NCI-H2196 (cell line): Measurements from ENCODE around the gene MPP3.
"Not testable (repeated sequence)": the region's sequence is repeated elsewhere in the genome, so short reads cannot be mapped to it uniquely, and the experiment has no call there.

Experiments used
- DNase-seq: peaks from one replicate; lab custom pipeline; 2025; ENCODE audit not compliant: unreplicated experiment; lab: John Stamatoyannopoulos, UW

MPP3 gene, protein sequence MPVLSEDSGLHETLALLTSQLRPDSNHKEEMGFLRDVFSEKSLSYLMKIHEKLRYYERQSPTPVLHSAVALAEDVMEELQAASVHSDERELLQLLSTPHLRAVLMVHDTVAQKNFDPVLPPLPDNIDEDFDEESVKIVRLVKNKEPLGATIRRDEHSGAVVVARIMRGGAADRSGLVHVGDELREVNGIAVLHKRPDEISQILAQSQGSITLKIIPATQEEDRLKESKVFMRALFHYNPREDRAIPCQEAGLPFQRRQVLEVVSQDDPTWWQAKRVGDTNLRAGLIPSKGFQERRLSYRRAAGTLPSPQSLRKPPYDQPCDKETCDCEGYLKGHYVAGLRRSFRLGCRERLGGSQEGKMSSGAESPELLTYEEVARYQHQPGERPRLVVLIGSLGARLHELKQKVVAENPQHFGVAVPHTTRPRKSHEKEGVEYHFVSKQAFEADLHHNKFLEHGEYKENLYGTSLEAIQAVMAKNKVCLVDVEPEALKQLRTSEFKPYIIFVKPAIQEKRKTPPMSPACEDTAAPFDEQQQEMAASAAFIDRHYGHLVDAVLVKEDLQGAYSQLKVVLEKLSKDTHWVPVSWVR

DNA sequence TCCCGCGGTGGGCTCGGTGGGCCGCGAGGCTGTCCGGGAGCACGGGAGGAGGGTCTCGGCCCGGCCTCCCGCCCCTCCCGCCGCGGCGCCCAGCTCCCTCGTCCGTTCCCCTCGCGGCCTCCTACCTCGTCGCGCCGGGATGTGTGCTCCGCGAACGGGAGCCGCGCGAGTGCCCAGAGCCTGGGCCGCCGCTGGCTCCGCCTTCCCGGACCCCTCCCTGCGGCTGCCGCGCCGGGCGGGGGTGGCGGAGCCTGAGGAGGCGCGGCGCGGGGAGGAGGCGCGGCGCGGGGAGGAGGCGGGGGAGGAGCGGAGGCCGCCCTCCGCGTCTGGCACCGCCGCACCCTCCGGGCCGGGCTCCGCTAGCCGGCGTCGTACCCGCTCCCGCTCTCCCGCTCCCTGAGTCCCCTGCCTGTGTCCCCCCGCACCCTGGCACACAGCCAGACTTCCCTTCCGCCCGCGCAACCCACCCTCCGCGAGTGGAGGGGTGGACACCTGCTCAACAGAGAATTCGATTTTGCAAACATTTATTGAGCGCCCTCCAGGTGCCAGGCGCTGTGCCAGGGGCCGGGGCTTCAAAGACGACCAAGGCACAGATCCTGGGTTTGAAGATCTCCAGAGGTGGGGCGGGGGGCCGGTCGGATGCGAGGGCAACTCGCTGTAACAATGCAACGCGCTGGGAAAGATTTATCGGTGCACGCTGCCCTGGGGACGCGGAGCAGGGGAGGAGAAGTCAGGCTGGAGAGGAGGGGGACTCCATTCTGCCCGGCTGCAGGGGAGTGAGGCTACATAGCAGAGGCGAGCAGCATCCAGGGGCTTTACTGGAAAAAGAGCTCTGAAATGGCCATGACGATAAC is at the start of gene MPP3:
MPP3 (minus strand) TSS at position 171 of the 854 bp plus-strand sequence. CDS start 1,240 bp downstream, outside the sequence.
- DNase-seq, result peak; percentile 92

DNA sequence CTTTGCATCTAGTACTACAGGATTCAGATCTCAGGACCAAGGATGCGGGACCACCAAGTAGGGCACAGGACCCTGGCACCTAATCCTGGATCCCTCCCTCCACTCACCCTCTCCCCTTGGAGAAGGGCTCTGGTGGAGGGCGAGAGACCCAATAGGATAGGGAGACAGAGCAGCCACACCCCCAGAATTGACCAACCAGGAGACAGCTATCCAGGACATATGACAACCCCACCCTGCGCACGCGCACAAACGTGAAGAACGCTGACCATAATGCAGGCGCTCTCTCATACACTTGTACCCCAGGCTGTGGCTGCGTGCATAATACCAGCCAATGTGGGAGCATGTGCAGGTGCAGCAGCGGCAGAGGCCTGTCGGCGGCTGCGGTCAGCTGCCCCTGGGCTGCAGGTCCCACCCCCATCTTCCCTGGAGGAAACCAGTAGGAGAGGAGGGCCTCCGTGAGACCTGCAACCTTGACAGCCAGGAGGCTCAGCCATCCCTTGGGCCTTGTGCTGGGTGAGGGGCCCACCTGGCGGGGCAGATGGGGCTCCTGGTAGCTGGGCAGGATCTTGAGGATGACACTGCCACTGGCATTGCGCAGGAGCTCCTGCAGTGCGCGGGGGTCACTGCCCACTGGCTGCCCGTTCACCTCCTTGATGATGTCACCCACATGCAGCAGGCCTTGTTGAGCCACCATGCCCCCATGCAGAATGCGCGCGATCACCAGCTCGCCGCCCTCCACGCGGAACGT is 49.0 kb upstream of the MPP3 start:
- DNase-seq, result no peak

DNA sequence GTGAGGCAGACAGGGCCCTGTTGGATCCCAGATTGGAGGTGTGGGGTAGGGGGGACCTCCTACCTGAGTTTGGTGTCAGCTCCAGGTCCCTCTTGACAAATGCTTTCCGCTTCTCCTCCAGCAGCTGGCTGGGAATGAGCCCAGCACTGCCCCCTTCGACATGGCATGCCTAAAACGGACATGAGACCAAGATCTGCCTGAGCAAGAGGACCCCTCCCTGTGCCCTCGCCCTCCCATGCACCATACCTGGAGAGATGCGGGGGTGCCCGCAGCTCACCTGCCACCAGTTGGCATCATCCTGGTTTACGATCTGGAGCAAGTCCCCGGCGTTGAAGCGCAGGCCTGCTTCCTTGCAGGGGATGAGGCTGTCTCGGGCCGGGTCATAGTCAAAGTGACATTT is 48.2 kb upstream of the MPP3 start:
- no peak for DNase-seq

DNA sequence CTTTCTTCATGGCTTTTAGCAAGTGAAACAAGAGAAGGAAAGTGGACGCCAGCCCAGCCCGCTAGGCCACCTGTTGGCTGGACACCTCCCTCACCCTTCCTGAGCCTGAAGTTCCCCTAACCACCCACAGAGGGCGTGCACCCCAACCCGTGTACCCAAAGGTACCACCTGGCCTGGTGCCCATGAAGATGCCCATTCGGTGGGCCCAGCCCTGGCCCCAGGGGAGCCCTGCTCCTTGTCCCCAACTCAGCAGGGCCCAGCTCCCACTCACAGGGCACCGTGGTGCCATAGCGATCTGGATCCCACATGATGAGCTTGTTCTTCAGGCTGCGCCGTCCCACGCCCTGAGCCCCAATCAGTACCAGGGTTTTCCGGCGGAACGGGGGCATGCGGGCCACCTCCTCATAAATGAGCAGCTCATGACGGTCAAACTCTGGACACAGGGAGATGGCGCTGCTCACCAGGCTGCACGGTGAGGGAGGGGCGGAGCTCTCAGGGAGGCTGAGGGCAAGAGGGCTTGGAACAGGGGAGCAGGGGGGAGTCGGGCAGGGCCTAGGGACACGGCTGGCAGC is 47.6 kb upstream of the MPP3 start:
- peak; percentile 75 for DNase-seq

DNA sequence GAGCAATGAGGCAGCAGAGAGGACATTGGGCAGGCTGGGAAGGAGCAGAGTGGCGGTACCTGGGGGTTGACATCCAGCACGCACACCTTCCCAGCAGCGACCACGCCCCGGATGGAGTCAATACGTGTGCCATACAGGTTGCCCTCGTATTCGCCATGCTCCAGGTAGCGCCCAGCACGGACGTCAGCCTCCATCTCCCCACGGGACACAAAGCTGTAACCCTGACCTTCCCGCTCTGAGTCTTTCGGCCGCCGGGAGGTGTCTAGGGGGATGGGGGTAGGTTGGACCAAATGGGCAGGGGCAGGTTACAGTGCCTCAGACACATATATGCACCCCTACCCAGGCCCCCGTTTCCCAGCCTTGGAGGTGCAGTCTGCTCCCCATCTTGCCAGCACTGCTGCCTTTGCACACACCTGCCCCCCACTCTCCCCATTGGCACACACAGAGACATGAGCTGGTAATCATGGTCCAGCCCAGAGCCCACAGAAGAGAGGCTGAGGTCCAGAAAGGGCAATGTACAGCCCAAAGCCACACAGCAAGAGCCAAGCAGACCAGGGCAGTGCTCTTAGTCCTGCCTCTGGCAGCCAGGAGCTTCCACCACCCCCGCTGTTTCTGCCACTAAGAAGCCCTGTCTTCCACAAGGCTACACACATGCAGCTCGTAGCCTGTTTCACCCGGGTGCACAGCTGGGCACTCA is 46.9 kb upstream of the MPP3 start:
- no peak for DNase-seq

DNA sequence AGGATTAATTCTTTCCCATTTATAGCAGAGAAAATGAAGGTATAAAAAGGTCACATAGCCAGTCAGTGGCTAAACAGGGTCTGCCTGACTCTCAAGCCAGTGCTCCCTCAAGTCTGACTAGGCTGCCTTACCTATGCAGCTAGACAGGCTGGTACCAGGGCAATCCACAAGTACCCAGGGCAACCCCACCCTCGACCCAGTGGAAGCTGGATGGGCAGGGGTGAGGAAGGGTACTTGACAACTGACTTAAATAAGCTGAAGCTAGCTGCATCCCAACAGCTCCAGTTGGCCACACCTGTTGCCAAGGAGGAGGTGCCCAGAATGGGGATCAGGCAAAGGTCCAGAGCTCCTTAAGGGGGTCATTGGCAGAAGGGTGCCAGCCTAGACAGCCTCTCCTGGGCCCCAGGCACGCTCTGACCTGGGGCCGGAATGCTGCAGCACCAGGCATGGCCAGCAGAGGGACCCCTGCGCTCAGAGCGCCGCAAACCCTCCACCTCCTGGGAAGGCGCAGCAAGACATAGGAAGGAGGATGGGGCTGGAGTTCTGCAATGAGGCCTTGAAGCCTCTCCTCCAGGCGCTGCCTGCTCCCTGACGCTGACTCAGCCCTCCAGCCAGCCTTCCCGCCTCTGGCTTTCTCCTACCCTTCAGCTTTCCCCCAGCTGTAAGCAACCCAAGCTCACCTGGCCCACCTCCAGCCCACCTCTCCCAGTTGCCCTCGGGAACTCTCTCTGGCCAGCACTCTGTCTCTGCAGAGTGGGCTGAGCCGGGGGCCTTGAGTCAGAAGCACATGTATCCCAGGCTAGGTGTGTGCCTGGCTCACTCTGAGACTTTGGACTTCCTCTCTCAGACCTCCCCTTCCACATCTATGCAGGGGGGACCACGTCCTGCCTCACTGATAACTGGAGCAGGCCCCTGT is 45.6 kb upstream of the MPP3 start:
- peak; percentile 75 for DNase-seq

DNA sequence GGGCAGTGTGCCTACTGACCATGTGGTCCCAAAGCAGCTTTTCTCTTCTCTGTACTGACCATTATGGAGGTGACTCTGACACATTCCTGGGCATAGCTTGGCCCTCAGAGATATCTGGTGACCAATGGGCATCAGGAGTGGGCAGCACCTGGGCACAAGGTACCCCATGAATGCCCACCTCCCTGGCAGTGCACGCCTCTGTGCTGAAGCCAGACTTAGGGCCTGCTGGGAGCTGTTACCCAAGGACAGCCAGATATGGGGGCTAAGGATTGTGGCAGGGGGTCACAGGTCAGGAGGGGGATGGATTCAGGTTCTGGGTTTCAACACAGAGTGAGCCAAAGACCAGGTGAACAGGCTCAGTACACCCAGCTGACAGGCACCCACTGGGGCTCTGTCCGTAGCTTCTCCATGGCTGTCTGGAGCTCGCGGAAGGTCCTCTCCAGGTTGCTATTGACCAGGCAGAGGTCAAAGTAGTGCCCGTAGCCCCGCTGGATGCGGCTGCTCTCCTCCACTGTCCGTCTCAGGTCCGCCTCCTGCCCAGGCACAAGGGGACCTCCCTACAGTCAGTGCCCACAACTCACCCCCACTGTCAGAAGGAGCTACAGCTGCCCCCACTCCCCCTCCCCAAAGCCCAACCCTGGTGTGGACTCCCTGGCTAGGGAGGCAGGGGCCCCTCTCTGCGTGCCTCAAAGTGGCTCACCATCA is 44.7 kb upstream of the MPP3 start:
- no peak for DNase-seq

DNA sequence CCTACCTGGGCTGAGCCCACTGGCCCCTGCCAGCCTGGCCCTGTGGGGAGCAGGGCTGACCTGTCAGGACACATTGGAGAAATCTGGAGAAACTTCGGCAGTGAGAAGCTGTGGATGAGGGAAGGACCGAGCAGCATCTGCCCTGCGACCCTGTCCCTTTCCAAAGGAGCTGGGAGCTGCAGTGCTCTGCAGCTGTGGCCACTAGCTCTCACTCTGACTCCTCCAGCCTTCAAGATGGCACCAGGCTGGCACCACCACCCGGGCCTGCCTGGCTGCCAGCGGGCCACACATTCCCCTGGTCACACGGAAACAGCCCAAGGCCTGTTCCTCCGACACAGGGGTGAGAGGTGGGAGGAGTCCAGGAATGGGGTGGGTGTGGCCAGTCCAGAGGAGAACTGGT is 44.1 kb upstream of the MPP3 start:
- no peak for DNase-seq

DNA sequence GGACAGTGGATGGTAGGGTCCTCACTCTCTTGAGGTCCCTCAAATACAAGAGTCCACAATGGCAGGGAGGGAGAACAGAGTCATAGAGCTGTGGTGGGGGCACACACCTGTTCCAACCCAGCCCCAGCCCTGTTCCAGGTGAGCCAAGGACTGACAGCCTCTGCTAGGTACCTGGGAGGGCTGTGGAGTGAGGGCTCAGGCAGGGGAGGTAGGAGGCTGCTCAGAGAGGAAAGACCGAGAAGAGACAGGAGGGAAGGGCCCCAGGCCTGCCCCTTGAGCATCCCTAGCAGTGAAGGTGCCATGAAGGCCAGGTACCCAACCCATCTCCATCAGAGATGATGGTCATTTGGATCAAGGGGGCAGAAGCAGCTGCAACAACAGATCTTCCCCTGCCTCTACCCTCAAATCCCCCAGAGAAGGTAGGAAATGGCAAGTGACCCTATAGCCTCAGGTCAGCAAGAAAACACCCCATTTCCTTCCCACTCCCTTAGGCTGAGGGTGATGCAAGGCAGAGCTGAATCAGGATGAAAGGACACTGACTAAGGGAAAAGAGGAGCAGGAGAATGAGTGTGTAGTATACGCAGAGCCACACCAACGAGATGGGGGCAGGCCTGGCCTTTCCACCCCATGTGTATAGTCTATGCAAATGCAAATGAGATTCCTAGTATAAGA is 42.7 kb upstream of the MPP3 start:
- no peak for DNase-seq

DNA sequence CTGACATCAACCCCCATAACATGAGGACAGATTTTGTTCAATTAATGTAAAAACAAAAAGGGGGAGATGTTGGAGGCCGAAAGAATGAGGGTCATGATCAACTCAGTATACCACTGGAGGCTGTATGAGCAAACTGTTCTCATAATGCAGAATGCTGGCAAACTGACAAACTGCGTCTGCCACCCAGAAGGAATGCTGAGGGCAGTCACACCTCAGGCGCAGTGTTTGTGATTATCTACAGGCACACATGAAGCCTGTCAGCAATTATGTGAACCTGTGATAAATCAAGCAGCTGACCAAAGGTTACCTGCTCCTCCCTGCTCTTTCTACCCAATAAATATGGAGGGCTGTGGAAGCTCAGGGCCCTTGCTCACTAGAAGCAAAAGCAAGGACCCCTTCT is 41.3 kb upstream of the MPP3 start:
- DNase-seq, result no peak

DNA sequence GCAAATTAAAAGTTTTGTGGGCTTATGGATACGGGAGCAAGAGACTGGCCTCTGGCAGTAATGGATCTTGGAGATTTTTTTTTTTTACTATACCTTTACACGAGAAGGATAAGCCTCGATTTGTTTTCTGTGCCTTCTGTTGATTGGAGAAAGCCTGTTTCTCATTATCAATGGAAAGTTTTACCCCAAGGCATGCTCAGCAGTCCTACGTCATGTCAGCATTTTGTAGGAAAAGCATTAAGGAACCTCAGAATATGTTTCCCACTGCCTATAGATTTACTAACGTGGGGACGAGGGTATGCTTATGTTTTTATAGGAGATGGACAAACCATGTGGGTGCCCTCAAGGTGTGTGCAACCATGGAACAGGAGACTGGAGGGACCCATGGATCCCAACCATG is 40.9 kb upstream of the MPP3 start:
- DNase-seq, result no peak

DNA sequence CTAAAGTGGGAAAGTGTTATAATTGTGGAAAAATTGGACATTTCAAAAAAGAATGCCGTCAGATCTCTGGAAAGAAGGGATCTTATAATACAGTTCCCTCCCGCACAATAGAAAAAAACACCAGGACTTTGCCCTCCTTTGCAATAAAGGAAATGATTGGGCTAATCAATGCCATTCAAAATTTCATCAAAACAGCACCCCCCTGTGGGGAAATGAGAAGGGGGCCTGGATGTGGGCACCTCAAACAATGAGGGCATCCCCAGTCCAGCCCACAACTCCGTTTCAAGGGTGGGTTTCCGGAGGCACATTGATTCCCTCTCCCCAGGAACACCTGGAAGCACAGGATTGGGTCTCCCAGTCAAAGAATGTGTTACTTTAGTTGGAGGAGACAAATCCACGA is 40.1 kb upstream of the MPP3 start:
- DNase-seq, result no peak

DNA sequence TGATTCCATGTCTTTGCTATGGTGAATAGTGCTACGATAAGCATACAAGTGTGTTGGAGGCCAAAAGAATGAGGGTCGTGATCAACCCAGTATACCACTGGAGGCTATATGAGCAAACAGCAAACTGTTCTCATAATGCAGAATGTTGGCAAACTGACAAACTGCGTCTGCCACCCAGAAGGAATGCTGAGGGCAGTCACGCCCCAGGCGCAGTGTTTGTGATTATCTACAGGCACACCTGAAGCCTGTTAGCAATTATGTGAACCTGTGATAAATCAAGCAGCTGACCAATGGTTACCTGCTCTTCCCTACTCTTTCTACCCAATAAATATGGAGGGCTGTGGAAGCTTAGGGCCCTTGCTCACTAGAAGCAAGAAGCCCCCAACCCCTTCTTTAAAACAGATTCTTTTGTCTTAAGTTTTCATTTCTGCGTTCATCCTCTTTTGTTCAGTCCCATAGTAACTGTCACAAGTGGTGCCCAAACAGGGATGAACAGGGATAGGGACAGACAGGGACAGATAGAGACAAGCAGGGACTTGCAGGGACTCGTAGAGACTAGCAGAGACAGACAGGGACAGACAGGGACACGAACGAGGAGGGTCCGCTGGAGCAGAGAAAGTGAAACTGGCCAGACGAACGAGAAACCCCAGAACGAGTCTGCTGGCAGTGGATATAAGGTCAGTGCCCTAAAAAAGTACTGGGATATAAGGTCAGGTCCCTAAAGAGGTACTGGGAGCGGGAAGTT is 39.2 kb upstream of the MPP3 start:
- no peak for DNase-seq

DNA sequence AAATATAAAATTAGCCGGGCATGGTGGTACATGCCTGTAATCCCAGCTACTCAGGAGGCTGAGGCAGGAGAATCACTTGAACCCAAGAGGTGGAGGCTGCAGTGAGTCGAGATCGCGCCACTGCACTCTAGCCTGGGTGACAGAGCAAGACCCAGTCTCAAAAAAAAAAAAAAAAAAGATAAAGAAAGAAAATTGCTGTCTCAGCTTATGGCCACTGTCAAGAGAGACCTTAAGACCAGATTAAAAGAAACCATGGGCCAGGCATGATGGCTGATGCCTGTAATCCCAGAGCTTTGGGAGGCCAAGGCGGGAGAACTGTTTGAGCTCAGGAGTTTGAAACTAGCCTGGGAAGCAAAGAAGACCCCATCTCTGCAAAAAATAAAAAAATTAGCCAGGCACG is 36.1 kb upstream of the MPP3 start:
- DNase-seq, result not testable (repeated sequence)

DNA sequence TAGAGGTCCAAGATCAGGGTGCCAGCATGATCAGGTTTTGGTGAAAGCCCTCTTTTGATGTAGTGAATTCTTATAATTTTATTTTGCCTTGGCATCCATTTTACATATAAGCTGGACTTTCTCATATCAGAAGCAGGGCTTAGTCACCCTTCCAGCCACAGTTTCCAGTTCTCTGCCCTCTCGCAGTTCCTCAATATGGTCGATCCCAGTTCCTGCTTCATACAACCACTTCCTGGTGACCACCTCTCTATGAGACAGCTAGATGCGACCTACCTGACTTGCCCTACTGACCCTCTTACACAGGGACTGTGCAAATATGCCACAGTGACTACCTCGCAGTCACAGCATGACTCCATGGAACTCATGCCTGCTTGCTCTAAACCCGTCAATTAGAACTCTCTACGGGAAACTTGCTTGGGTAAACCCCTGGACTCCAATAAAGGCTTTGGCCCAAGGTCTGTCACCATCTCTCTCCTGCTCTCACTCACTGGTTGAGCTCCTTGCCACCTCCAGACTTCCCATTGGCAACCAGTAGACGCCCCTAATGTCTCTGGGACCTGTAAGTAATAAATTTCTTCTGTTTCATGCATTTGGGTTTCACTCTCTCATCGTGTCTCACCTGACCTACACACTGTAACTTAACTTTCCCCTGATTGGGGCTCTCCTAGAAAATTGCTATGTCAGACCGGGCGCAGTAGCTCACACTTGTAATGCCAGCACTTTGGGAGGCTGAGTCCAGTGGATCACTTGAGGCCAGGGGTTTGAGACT is 35.5 kb upstream of the MPP3 start:
- DNase-seq, result no peak

DNA sequence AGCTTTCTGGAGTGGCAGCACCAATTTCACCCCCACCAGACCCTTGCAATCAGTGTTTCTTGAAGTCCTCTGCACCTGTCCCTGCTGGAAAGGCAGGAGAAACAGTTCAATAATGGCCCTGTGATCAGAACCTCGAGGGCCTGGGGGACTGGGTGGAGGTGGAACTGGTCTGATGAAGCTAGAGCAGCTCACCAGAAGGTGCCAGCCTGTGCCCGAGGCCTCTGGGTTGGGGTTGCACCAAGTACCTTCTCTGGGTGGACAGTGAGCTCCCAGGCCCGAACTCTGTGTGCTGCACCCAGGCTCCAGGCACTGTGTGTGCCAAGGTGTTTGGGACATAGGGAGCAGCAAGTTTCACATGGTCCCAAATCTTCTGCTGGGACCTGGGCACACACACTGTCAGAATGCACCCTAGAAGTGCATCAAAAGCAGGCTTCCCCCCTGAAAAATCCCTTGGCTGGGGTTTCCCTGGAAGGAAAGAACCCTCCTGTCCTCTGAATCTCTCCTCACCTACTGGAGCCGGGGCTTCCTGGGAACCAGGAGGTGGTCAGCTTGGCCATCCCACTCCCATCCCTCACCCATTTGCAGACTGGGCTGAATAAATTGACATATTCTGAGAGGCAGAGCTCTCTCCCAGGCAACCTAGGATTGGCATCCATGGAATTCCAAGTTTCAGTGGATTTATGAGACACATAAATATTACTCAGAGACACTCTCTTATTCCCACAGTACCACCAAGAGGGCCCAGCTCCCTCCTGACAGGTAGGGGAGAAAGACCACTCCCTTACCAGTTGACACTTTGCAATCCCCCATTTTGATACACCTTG is 31.4 kb upstream of the MPP3 start:
- DNase-seq, result no peak
